ENCODE results near the gene CLDN18.

CLDN18 gene

DNA sequence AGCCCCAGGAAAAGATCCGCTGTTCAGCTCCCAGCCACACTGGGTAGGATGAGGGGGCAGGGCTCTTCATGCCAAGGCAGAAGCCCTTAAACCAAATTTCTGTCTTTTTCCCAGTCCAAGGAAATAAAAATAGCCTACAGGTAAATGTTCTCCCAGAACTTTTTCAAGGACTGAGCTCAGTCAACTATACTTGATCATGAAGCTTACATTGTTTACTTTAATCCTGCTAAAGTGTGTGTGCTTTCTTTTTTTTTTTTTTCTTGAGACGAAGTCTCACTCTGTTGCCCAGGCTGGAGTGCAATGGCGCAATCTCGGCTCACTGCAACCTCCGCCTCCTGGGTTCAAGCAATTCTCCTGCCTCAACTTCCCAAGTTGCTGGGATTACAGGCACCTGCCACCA is 17.9 kb downstream of the CLDN18 start:
- DNase-seq (ENCODE audit: low read depth), result no peak

DNA sequence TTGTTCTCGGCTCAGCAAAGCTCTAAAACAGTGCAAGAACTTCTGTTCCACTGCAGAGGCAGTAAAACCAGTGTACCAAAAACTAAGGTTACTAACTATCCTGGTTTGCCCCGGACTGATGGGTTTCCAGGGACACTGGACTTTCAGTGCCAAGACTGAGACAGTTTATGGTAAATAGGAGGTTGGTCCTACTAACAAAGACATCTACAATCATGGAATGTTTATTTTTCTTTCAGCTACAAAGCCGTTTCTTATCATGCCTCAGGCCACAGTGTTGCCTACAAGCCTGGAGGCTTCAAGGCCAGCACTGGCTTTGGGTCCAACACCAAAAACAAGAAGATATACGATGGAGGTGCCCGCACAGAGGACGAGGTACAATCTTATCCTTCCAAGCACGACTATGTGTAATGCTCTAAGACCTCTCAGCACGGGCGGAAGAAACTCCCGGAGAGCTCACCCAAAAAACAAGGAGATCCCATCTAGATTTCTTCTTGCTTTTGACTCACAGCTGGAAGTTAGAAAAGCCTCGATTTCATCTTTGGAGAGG is 20.8 kb downstream of the CLDN18 start:
- DNase-seq (ENCODE audit: low read depth), result no peak

- DNase-seq (ENCODE audit: low read depth), result no peak
Measured at GRCh38 chr3:138031536-138031935, 21.6 kb downstream of the CLDN18 start.

DNA sequence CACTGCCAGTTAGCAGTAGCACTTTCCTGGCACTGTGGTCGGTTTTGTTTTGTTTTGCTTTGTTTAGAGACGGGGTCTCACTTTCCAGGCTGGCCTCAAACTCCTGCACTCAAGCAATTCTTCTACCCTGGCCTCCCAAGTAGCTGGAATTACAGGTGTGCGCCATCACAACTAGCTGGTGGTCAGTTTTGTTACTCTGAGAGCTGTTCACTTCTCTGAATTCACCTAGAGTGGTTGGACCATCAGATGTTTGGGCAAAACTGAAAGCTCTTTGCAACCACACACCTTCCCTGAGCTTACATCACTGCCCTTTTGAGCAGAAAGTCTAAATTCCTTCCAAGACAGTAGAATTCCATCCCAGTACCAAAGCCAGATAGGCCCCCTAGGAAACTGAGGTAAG is 22.6 kb downstream of the CLDN18 start:
- DNase-seq (ENCODE audit: low read depth), result no peak

DNA sequence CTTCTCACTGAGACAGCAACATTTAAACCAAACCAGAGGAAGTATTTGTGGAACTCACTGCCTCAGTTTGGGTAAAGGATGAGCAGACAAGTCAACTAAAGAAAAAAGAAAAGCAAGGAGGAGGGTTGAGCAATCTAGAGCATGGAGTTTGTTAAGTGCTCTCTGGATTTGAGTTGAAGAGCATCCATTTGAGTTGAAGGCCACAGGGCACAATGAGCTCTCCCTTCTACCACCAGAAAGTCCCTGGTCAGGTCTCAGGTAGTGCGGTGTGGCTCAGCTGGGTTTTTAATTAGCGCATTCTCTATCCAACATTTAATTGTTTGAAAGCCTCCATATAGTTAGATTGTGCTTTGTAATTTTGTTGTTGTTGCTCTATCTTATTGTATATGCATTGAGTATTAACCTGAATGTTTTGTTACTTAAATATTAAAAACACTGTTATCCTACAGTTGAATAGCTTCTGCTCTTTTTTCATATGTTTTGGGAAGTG is 23.3 kb downstream of the CLDN18 start:
- no peak for DNase-seq (ENCODE audit: low read depth)

DNA sequence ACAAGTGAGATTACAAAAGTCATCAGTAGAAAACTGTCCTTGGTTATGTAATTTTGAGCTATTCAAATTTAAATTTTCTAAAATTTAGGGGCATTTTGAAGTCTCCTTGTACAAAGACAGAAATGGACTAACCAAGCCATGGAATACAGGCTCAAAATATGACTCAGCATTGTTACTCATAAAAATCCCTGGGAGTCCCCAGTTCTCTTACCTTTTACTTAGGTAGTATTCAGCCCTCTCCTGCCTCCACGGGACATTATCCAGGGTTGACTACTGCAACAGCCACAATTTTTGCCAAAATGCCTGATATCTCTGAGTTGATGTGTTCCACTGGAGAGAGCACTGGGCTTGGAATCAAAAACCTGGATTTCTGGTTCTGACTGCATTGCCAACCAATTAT is 25.0 kb downstream of the CLDN18 start:
- no peak for DNase-seq (ENCODE audit: low read depth)

DNA sequence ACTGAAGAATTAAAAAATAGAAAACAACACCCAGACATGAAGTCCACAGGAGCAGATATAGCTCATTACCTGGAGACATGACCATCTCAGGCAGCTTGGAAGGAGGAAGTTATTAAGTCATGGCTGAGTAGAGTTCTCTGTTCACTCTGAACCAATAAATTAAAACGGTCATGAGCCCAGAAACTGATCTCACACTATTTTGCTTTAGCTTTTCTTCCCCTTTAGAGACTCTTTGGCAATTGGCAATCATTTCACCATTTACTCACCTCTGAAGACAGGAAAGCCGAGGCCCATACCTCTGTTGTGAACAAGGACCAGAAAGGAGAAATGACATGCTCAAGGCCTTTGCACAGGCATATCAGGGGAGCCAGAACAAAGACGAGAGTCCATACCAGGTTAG is 26.6 kb downstream of the CLDN18 start:
- no peak for DNase-seq (ENCODE audit: low read depth)

DNA sequence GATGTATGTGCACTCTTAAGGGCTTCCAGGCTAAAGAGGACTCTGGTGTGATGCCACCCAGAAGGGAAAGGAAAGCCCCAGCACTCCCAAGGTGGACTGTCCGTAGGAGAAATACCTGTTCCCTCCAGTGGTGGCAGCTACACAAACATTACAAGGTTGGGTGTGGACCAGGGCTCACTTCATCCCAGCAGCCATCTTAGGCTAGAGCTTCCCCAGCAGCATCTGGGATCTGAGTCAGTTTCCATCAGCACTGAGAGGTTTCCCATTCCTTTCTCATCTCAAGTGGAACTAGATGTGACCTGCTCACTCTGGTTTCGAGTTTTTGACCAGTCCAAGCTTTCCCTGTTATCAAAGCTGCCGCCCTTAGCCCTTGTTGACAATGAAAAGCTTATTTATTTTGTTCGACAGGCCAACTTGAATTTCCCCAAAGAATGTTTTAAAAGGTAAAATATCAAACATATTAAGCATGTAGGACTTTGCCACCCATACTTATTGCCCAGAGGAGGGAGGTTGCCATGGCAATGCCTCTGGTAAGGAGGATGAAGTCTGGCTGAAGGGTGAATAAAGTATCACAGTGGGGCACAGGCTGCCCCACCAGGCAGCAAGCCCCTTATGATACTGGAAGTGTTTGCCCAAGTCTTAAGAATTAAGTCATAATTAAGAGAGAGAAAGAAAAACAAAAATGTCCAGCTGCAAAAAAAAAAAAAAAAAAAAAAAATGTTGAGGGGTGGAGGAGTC is 28.9 kb downstream of the CLDN18 start:
- no peak for DNase-seq (ENCODE audit: low read depth)

- no peak for DNase-seq (ENCODE audit: low read depth)
Measured at GRCh38 chr3:138042043-138042442, 32.1 kb downstream of the CLDN18 start.

DNA sequence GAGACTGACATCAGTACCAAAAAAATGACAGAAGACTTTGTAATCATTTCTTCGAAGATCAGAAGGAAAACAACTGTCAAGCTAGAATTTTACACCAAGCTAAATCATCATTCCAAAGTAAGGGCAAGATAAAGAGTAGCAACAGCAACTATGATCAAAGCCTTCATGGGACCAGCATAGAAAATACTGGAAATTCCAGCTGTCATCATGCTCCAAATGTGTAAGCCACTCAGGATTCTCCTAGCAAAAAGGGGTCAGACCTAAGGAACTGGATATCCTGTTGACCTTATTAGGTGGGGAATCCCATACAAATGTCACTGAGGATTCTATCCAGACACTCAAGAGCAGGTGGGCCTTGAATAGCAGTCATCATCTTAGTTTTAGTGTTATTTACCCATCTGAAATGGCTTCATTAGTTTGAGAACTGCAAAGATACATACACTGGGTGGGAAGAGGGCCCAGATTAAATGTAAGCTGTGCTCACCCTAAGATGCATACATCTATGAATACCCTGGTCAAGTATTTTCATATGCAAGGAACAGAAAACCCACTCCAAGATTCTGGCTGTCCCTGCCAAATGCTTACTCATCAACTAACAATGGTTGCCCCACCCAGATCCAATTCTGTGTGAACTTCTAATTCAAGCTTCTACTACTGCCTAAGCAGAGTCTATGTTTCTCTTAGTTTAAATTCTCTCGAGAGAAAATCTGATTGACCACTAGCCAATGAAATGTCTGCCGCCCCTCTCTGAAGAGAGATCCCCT is 33.5 kb downstream of the CLDN18 start:
- DNase-seq (ENCODE audit: low read depth), result no peak

GRCh38 chr3:138046085-138046484 is 36.1 kb downstream of the CLDN18 start:
- DNase-seq (ENCODE audit: low read depth), result no peak

DNA sequence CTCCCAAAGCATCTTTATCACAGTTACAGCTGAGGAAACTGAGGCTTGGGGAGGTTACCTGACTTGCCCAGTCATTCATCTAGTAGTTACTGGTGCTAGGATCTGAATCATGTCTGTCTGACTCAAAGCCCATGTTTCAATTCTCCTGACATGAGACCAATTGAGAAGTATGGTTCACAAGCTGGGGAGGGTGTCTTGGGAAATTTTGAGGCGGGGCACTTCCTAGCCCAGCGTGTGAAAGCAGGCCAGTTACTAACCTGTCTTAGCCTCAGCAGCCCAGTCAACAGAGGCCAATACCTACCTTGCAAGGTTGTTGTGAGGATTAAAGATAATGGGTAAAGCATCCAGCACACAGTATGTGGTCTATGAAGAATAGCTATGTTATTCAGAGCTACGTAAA is 37.0 kb downstream of the CLDN18 start:
- no peak for DNase-seq (ENCODE audit: low read depth)

DNA sequence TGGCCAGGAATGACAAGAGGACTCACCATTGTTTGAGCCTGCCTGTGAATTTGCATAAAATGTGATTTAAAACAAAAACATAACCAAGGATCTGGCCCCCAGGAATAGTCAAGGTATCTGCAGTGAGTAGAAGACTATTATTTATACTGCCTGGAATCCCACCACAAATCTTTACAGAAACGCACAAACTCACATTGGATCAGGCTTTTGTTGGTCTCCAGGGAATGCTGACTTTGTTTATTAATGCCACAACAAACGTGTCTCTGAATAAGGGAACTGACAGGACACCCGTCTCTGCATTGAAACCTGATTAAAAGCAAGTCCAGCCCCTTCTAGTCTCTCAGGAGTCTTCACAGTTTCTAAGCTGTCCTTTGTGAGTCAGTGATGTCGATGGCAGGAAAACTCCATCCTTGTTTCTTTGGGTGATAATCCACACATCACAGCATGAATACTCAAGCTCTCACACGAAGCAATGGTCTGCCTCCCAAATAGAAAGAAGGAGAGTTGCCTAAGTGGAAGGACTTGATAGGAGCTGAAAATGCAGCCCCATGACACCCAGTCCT is 37.7 kb downstream of the CLDN18 start:
- no peak for DNase-seq (ENCODE audit: low read depth)

DNA sequence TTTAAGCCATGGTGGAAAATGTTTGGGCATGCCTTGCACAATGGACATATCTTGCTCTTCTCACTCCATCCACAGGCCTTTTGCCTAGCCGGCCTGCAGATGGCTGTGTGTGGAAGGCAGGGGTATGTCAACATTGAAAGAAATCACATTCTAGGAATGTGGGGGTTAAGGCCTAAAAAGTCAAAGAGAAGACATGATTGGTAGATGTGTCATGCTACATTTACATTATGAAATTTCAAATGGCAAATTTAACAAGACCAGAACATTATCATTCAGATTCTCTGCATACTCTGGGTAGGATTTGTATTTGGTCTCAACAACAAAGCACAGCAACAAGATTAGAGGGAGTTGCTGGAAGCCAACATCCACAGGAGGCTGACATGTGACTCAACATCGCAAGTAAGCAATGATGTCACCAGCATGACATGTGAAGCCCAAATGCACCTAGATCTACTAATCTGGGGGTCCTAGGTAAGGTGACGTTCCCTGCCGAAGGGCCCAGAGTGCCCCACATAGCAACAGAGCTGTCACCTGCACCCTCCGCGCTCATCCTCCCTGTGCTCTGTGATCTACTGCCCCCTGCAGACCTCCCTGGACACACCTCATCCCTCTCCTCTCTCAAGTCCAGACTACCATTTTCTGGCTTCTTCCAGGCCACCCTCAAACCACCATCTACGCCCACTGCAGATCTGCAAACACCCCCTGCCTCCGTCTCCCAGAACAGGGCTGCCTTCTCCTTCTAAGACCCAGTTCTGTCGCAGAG is 39.4 kb downstream of the CLDN18 start:
- no peak for DNase-seq (ENCODE audit: low read depth)

DNA sequence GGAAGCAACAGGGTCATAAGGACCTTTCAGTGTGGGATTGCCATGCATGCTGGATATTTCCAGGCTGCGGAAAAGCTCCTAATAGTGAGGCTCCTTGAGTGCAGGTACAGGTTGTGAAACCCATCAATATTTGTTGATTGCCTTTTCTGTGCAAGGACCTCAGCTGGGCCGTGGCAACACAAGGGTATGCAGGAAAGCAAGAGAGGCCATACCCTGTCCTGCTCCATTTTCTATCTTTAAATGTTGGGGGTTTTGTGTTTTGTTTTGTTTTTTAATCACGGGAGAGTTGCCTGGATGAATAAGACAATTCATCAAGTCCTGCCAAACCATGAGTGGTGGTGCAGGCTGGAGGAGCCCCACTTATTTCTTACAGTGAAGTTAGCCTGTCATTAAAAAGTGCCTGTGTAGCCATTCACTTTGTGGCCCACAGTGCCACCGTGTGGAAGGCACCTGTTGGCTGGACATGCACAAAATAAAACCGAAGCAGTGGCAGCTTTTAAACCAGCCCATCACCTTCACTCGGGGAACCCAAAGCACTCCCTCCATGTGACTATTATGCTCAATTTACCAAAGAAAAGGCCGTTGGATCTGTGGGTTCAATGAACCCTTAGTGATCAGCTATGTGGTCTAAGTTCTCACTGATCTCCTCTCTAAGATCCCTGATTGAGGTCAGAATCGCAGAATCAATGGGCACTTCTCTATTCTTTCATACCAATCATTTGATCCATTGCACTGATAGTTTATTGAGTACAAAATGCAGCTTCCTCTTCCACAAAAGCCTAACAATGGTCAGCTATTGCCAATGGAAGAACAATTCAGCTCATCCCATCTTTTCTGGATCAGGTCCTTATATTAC is 42.2 kb downstream of the CLDN18 start:
- no peak for DNase-seq (ENCODE audit: low read depth)

DNA sequence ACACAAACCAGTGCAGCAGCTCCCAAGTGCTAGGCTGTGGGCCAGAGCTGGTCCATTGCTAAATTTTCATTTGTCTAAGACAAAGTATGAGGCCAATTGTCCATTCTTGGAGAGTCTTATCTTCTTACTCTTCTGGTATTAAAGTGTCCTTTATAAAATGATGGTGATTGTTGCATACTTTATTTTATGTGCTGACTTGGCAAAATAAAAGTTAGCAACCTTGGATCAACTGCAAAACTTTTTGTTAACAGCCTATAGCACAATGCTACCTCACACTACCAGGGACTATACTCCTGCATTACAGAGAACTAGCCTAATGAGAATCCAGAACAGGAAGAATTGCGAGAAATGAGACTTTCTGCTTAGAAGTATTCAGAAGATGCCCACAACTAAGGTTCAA is 44.1 kb downstream of the CLDN18 start:
- DNase-seq (ENCODE audit: low read depth), result no peak

- no peak for DNase-seq (ENCODE audit: low read depth)
Measured at GRCh38 chr3:138057384-138057783, 47.4 kb downstream of the CLDN18 start.

- DNase-seq (ENCODE audit: low read depth), result no peak
Measured at GRCh38 chr3:138059261-138059660, 49.3 kb downstream of the CLDN18 start.

DNA sequence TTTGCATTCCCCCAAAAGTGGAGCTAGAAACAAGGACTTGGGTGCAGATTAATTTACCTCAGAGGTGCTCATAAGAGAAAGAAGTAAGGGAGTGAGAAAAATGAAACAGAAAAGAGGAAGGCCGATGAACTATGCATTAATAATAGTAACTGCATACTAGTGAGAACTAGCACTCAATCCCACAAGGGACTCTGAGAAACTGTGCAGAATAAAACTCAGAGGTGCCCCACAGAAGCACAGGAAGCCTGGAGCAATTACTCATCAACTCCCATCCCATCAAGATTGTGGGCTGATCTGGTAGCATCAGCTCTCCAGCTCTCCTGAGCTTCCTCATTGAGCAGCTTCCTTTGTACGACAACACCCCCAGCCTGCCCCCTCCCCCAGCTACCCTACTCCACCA is 50.8 kb downstream of the CLDN18 start:
- no peak for DNase-seq (ENCODE audit: low read depth)

- DNase-seq (ENCODE audit: low read depth), result no peak
Measured at GRCh38 chr3:138062037-138062436, 52.1 kb downstream of the CLDN18 start.

- DNase-seq (ENCODE audit: low read depth), result no peak
Measured at GRCh38 chr3:138062626-138063025, 52.7 kb downstream of the CLDN18 start.
